Esophagus (tissue), 2 donors: ENCODE measurements around the gene SPATA6. TPM values are rescaled to one million over a fixed set of nuclear protein-coding genes. Genes with fewer than 3 reads are reported as not detected.
"Not testable (repeated sequence)": the region's sequence is repeated elsewhere in the genome, so short reads cannot be mapped to it uniquely, and the experiment has no call there.

Source experiments
- H3K27ac ChIP-seq, 2 donors: one replicate each; pipeline ENCODE4 v1.5.1; 2013; ENCODE audit warnings: low read depth in 2 of 2, mild to moderate bottlenecking in 2 of 2, inconsistent platforms in 1 of 2, low read length in 1 of 2, moderate library complexity in 1 of 2
- H3K27me3 ChIP-seq, 2 donors: one replicate each; pipeline ENCODE4 v1.6.1; 2013; ENCODE audit warnings: low read length in 2 of 2, control low read depth in 1 of 2, mild to moderate bottlenecking in 1 of 2; ENCODE audit not compliant: insufficient read depth in 2 of 2, control insufficient read depth in 1 of 2
- H3K36me3 ChIP-seq, 2 donors: one replicate each; pipeline ENCODE4 v1.6.1; 2013; ENCODE audit warnings: low read length in 1 of 2; ENCODE audit not compliant: control insufficient read depth in 2 of 2, insufficient read depth in 2 of 2
- H3K4me1 ChIP-seq, 2 donors: one replicate each; pipeline ENCODE4 v1.6.1; 2013; ENCODE audit warnings: low read length in 1 of 2; ENCODE audit not compliant: control insufficient read depth in 2 of 2, insufficient read depth in 2 of 2
- H3K4me3 ChIP-seq, 2 donors: one replicate each; pipeline ENCODE4 v1.5.1; 2013; ENCODE audit warnings: low read length in 2 of 2, mild to moderate bottlenecking in 2 of 2, low read depth in 1 of 2, moderate library complexity in 1 of 2
- H3K9me3 ChIP-seq, 2 donors: one replicate each; pipeline ENCODE4 v1.6.1; 2013; ENCODE audit warnings: mild to moderate bottlenecking in 2 of 2, low read depth in 1 of 2, low read length in 1 of 2, moderate library complexity in 1 of 2; ENCODE audit not compliant: control insufficient read depth in 2 of 2, insufficient read depth in 1 of 2
- WGBS, 2 donors: extraction: QIAGEN DNeasy Blood & Tissue Kit; methylation state at CpG; one replicate each; pipeline ENCODE4 v1.1.7; 2013; 5-methylcytosine and 5-hydroxymethylcytosine counted together
- polyA plus RNA-seq, 2 donors: library from polyadenylated mRNA; stranded (reverse); fragments of 200-250 nt; gene quantifications; one replicate each; pipeline ENCODE4 v1.2.3, GENCODE V29; 2013
- donor health status: healthy with polysubstance abuse.
- donor health status: Bipolar disorder and iron deficiency.

SPATA6 gene
- polyA plus RNA-seq, 2 donors, result 1.3 to 1.6 TPM

GRCh38 chr1:48437379-48437778 is 34.6 kb downstream of the SPATA6 start:
- not testable (repeated sequence) for H3K27me3 ChIP-seq, H3K4me3 ChIP-seq, H3K9me3 ChIP-seq, H3K4me1 ChIP-seq, H3K36me3 ChIP-seq, H3K27ac ChIP-seq

- 95 to 96% methylated on average over 29 of the region's 29 CpGs for WGBS, 2 donors
- not testable (repeated sequence) for H3K4me1 ChIP-seq, H3K27ac ChIP-seq, H3K36me3 ChIP-seq, H3K4me3 ChIP-seq, H3K9me3 ChIP-seq, H3K27me3 ChIP-seq
These were observed 36.5 kb downstream of the SPATA6 start for GRCh38 chr1:48435312-48436002.

GRCh38 chr1:48430832-48431231 is 41.2 kb downstream of the SPATA6 start:
- WGBS, 2 donors, result 97 to 98% methylated on average over 1 of the region's 1 CpG
- Histone ChIP-seq H3K9me3 (no peaks in the 10 kb centered on the region), H3K27ac (no peak overlapping the region), H3K4me3 (no peak overlapping the region), H3K4me1 (no peaks in the 10 kb centered on the region), H3K27me3 (no peaks in the 10 kb centered on the region), H3K36me3 (no peaks in the 10 kb centered on the region)

GRCh38 chr1:48422009-48422408 is 50.0 kb downstream of the SPATA6 start:
- WGBS, 2 donors, result 70 to 74% methylated on average over 1 of the region's 1 CpG
- no peak overlapping the region for H3K27ac ChIP-seq
- no peaks in the 10 kb centered on the region for H3K4me1 ChIP-seq
- no peaks in the 10 kb centered on the region for H3K9me3 ChIP-seq
- H3K4me3 ChIP-seq, result no peak overlapping the region
- no peaks in the 10 kb centered on the region for H3K27me3 ChIP-seq
- no peaks in the 10 kb centered on the region for H3K36me3 ChIP-seq

- no peak overlapping the region for H3K27ac ChIP-seq
- no peaks in the 10 kb centered on the region for H3K27me3 ChIP-seq
- no peaks in the 10 kb centered on the region for H3K36me3 ChIP-seq
- no peaks in the 10 kb centered on the region for H3K4me1 ChIP-seq
- H3K9me3 ChIP-seq, result no peaks in the 10 kb centered on the region
- 92 to 93% methylated on average over 1 of the region's 1 CpG for WGBS, 2 donors
- H3K4me3 ChIP-seq, result no peak overlapping the region
These were observed 53.3 kb downstream of the SPATA6 start for GRCh38 chr1:48418742-48419141.

- no peak overlapping the region for H3K27ac ChIP-seq
- no peaks in the 10 kb centered on the region for H3K27me3 ChIP-seq
- no peak overlapping the region for H3K4me3 ChIP-seq
- 84 to 87% methylated on average over 4 of the region's 4 CpGs for WGBS, 2 donors
- no peaks in the 10 kb centered on the region for H3K36me3 ChIP-seq
- no peaks in the 10 kb centered on the region for H3K9me3 ChIP-seq
- H3K4me1 ChIP-seq, result no peaks in the 10 kb centered on the region
These were observed 57.0 kb downstream of the SPATA6 start for GRCh38 chr1:48415050-48415449.

GRCh38 chr1:48414264-48414663 is 57.7 kb downstream of the SPATA6 start:
- no peak overlapping the region for H3K4me3 ChIP-seq
- H3K36me3 ChIP-seq, result peaks cover 0 to 3% of the 10 kb centered on the region in 2 donors
- H3K27ac ChIP-seq, result no peak overlapping the region
- no peaks in the 10 kb centered on the region for H3K27me3 ChIP-seq
- no peaks in the 10 kb centered on the region for H3K9me3 ChIP-seq
- WGBS, 2 donors, result 75 to 77% methylated on average over 2 of the region's 2 CpGs
- no peaks in the 10 kb centered on the region for H3K4me1 ChIP-seq

- no peak overlapping the region for H3K27ac ChIP-seq
- H3K4me1 ChIP-seq, result no peaks in the 10 kb centered on the region
- no peaks in the 10 kb centered on the region for H3K27me3 ChIP-seq
- 98% methylated on average over 2 of the region's 2 CpGs for WGBS, 2 donors
- H3K9me3 ChIP-seq, result no peaks in the 10 kb centered on the region
- peaks cover 0 to 6% of the 10 kb centered on the region in 2 donors for H3K36me3 ChIP-seq
- no peak overlapping the region for H3K4me3 ChIP-seq
These were observed 66.1 kb downstream of the SPATA6 start for GRCh38 chr1:48405940-48406339.

- Histone ChIP-seq H3K9me3 (no peaks in the 10 kb centered on the region), H3K4me1 (no peaks in the 10 kb centered on the region), H3K27ac (no peak overlapping the region), H3K36me3 (peaks cover 0 to 6% of the 10 kb centered on the region in 2 donors), H3K27me3 (no peaks in the 10 kb centered on the region), H3K4me3 (no peak overlapping the region)
- 86 to 90% methylated on average over 1 of the region's 1 CpG for whole genome bisulfite sequencing, 2 donors
These were observed 66.6 kb downstream of the SPATA6 start for GRCh38 chr1:48405400-48405799.

GRCh38 chr1:48402599-48402998 is 69.4 kb downstream of the SPATA6 start:
- H3K27me3 ChIP-seq, result no peaks in the 10 kb centered on the region
- no peaks in the 10 kb centered on the region for H3K9me3 ChIP-seq
- peaks cover 0 to 3% of the 10 kb centered on the region in 2 donors for H3K36me3 ChIP-seq
- 79 to 82% methylated on average over 2 of the region's 2 CpGs for WGBS, 2 donors
- no peak overlapping the region for H3K4me3 ChIP-seq
- no peaks in the 10 kb centered on the region for H3K4me1 ChIP-seq
- no peak overlapping the region for H3K27ac ChIP-seq
